NCI-H2196 treated with DMSO at 0.1 percent for 48 hours (cell line): ENCODE data around the gene SMURF2.
"Not testable (repeated sequence)": the region's sequence is repeated elsewhere in the genome, so short reads cannot be mapped to it uniquely, and the experiment has no call there.

Experiments
- DNase-seq: peaks from one replicate; lab custom pipeline; 2025; ENCODE audit not compliant: unreplicated experiment; lab: John Stamatoyannopoulos, UW

The SMURF2 gene

DNA sequence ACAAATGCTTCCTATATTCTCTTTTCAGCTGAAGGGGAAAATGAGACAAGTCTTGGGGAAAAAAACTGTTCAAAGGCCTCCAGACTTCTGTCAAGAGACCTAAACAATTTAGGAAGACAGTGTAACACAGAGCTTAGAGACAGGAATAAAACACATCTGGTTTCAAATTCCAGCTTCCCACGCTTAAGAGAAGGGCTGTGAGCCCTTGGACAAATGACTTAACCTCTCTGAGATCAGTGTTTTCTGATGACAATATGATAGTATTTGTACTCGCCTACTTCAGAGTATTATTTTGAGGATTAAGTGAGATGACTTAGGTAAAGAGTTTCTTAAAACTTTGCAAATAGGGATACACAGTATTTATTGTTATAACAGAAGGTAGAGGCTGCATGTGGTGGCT is 29.5 kb downstream of the SMURF2 start:
- no peak for DNase-seq

DNA sequence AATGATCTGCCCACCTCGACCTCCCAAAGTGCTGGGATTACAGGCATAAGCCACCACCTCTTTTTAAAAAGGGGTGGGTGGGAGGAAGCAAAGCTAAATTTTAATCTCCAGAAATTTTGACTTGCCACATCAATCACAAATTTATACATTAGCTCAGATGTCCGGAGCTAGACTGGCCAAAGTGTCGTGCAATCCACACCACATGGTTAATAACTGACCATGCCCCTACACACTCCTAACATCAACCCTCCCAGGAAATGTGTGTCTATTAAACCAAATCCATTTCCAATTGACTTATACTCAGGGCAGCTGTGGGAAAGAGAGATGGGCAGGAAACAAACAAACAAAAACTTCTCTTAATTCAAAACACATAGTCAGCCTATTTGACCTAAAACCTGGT is 29.9 kb downstream of the SMURF2 start:
- DNase-seq, result no peak

DNA sequence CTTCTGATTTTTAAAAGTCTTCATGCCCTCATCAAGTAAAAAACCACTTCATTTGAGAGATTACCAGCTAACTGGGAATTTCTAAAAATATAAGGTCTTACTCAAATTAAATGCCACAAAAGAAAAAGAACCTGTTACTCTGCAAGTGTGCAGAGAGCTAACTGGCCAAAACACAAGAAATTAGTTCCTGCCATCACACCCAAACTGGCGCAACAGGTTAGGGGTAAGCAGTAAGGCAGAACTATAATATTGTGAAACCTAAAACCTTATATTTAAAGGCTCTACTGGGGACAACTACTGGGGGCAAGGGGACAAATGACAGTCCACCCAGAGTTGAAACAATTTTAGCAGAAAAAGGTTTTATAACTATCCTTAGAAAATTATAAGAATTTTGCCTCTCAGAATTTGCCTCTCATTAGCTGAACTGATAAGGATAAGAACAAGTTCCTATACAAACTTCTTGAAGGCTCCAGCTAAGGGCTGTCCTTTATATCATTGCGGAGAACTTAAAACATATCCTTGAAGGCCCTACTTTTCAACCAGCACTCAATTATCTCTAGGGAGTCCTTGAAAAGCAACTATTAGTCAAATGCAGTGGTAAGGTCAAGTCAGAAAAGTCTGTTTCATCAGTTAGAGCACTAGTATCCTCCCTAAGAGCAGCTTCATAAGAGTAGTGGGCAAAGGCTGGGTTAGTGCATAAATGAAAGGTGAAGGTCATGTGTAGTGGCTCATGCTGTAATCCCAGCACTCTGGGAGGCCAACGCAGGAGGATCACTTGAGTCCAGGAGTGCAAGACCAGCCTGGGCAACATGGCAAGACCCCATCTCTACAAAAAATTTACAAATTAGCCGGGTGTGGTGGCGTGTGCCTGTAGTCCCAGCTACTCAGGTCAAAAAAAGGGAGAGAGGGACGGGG is 31.5 kb downstream of the SMURF2 start:
- no peak for DNase-seq

DNA sequence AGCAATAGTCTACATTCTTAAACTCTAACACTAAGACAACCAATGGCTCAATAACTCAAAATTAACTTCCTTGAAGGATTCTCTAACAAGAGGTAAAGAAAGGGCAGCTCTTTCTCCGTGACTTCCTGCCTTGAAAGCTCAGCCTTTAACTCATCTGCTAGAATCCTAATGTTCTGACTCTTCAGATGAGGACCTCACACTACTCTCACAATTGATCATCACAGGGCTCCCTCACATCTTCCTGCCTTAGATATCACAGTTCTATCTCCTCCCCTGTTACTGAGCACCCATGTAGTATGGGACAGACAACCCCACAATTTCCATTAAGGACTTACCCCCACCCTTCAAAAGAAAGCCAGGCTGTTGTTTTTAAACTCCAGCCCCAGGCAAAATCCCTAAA is 33.5 kb downstream of the SMURF2 start:
- no peak for DNase-seq

DNA sequence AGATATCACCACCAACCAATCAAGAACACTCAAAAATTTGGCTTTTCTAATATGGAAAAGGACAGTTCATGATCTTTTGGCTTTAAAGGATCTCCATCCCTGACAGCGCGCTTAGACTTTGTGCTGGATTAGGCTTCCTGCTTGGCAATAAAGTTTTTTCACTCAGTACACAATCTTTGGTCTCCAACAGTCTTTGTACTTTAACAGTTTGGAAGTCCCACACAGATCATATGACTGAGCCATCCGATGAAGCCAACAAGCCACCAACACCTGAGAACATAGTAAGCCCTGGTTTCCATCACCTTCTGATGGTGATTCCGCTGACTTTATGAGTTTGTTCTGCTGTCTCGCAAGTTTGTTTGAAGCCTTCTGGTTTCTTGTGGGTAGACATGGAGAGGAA is 34.3 kb downstream of the SMURF2 start:
- DNase-seq, result no peak

DNA sequence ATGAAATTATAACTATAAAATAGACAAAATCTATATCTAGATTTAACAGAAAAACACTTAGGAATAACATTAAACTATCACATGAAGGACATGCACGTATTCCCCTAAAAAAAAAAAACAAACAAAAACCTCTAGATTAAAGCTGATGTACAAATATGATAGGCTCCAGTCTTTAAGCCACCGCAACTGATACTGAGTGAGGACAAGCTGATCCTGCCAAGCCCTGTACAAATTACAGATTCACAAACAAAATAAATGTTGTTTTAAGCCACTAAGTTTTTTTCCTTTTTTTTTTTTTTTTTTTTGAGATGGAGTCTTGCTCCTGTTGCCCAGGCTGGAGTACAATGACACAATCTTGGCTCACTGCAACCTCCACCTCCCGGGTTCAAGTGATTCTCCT is 35.3 kb downstream of the SMURF2 start:
- no peak for DNase-seq

DNA sequence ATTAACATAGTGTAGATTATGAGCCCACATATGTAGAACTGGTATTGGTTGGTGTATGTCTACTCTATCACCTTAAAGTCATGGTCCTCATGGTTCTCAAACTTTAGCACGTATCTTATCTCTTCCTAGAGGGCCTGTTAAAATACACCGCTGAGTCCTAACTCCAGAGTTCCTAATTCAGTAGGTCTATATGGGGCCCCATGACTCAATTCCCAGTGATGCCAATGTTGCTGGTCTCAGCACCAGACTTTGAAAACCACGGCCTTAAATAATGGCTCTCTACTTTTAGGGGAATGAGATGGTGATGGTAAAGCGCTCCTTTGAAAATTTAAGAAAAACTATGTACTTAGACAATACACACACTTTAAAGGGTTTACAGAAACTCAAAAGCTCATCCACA is 36.6 kb downstream of the SMURF2 start:
- DNase-seq, result no peak

DNA sequence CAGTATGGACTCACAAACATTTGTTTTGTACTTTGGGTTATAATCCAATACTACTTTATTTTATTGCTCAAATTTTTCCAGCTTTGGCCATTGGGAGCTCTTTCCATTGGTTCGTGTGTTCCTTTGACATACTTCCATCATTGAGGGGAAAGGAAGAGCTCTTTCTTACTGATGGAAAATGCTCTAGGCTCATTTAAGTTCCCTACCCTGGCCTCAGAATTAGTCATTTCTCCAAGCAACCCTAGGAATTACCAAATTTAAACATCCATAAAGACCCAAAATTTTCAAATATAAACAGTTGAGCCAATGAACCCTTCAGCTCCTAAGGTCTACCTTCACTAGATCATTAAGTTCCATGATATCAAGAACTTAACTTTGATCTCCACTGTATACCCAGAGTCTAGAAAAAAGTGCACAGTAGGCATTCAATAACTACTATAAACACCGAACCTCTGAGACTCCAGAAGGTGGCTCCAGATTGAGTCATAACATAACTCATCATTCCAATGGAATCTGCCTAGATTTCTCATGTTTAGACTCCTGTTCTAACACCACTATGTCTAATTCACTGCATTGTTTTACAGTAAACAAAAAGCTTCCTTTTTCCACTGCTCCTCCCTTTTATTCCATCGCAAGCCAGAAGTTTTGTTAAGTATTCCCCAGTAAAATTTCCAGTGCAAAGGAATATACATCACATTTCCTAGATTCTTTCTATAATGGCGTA is 39.0 kb downstream of the SMURF2 start:
- DNase-seq, result no peak

DNA sequence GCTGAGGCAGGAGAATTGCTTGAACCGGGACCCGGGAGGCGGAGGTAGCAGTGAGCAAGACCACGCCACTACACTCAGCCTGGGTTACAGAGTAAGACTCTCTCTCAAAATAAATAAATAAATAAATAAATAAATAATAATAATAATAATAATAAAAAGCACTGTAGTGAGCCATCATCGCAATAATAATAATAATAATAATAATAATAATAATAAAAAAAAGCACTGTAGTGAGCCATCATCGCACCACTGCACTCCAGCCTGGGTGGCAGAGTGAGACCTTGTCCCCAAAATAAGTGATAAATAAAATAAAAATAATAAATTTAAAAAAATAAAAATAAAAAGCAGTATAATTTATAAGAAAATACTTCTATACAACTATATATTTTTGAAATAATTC is 40.3 kb downstream of the SMURF2 start:
- no peak for DNase-seq

DNA sequence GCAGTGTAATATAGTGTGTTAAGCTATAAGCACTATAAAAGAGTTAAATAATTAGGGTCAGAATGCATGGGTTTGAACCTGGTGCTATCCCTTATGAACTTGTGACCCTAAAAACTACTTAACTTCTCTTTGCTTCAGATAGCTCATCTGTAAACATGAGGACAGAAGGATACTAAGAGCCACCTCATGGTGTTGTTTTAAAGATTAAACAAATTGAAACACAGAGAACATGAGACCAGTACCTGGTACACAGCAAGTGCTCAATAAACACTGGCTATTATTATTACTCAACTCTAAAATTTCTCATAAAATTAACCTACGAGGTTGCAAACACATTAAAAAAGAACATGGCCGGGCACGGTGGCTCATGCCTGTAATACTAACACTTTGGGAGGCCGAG is 43.3 kb downstream of the SMURF2 start:
- DNase-seq, result no peak

DNA sequence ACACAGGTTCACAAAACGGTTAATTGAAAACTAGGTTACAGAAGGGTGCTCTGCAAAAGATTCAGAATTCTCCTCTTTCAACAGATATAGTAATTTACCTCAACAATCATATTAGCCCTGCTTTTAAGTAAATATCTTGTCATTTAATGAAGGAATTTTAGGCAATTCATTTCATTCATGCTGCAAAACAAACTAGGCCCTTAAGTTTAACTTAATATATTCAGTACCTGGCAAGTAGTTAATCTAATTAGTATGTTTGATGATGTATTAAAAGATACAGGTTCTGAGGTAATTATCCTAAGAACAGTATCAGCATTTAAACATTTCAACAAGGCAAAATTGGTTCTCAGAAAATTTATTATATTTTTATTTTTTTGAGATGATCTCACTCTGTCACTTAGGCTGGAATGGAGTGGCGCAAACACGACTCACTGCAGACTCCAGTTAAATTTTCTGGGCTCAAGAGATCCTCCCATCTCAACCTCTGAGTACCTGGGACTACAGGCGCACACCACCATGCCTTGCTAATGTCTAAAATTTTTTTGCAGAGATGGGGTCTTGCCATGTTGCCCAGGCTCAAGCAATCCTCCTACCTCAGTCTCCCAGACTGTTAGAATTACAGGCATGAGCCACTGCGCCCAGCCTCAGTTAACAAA is 44.9 kb downstream of the SMURF2 start:
- no peak for DNase-seq

DNA sequence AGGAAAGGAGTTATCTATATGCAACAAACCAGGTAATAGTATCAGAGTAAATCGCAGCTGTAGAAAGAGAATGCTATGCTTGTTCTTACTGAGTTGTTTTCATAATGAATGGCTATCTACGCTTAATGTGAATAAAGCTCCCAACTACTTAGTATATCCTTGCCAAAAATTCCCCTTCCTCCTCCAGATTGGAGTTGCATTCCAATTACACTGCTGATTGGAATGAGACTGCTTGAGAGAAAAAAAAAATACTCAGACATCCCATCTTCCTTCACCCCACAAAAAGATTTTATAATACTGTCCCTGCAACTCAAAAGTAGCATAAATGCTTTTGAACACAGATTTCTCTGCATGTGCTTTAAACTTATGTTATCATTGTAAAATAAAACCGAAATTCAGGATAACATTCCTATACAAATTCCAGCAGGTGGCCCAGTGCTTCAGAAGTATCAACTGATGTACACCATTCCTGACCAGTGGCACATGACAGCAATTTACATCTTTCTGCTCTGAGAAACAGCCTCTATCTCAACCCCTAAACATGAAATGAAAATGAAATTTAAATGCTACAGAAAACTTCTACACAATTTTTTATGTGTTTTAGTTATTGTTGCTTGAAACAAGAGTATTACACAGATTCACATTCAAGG is 47.0 kb downstream of the SMURF2 start:
- no peak for DNase-seq

DNA sequence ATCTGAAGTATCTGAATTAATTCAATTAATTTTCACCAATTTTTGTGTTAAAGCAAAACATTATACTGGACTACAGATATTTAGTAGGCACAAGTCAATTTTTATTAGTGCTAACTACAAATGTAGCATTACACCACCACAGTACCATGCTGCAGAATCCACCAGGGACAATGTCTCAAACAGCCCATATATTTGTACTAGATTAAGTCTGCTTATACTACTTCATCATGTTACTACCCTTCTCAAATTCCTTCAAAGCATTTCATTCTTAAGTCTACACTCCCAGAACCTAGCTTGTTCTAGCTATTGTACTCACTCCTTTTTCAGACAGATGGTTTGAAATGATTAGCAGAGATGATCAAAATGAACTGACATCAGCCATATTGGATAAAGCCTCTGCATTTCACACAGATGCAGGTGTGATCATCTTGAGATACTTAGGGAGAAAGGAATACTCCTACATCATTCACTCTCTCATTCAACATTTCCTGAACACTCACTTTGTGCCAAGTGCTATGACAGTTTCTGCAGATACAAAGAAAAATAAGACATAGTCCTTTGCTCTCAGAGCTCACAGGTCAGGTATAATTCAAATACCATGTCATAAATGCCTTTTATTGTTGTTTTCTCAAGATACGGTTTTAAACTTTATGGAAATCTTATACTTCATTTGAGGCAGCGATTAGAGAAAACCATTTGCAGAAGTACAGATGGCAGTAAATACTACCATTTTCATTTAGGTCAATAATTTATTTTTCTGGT is 47.7 kb downstream of the SMURF2 start:
- DNase-seq, result no peak

DNA sequence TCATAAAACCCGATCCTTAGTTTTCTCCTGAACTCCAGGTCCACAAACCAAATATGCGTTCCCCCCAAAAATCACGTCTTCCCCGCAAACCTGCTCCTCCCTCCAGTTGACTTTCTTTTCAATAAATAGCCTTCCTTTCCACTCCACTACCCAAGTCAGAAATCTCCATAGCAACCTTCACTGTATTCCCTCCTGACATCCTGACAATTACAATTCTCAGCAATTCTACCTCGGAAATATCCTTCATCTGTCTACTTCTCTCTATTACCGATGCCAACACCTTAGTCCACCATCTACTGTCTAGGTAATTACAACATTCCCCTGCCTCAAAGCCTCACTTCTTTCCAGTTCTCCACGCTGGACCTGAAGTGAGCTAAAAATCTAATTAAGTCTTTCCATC is 50.7 kb downstream of the SMURF2 start:
- DNase-seq, result no peak

DNA sequence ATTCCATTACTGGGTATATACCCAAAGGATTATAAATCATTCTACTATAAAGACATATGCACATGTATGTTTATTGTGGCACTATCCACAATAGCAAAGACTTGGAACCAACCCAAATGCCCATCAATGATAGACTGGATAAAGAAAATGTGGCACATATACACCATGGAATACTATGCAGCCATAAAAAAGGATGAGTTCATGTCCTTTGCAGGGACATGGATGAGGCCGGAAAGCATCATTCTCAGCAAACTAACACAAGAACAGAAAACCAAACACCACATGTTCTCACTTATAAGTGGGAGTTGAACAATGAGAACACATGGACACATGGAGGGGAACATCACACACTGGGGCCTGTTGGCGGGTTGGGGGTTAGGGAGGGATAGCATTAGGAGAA is 51.9 kb downstream of the SMURF2 start:
- DNase-seq, result not testable (repeated sequence)

DNA sequence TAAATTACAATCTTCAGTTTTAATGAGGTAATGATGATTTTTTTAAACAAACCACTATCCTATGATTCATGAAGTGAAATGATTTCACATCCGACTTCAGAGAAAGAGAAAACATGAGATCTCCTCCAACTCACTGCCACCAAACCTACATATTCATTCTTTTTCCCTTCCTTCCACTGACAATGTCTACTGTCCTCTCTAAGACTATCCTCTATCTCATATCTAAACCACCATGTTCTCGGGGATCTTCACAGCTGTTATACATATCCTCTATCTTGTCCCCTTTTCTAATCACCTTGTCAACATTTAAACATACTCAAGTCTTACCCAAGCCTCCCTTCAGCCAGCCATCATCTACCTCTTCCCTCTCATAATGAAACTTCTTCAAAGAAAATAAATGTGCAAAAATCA is 53.5 kb downstream of the SMURF2 start:
- no peak for DNase-seq

DNA sequence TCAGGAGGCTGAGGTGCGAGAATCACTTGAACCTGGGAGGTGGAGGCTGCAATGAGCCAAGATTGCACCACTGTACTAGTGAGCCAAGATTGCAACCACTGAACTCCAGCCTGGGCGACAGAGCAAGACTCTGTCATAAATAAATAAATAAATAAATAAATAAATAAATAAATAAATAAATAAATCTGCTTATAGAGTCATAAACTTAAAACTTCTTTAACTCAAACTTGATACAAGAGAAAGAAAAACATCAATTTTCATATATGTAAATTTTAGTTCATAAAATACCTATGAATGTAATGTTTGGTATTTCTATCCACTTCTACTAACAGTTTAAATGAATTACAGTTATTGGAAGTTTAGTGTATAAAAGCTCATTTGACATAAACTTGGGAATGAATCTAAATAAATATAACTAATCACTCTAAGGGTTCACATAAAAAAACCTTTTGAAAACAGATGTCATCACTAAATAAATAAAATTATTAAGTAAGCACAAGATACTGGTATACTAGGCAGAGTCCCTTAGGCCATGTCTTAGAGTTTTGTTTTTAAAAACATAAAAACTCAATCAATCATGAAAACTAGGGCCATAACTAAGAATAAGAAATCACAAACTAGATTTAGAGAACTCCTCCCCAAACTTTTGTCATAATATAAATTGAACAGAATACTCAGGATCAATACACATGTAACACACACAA is 54.1 kb downstream of the SMURF2 start:
- no peak for DNase-seq

DNA sequence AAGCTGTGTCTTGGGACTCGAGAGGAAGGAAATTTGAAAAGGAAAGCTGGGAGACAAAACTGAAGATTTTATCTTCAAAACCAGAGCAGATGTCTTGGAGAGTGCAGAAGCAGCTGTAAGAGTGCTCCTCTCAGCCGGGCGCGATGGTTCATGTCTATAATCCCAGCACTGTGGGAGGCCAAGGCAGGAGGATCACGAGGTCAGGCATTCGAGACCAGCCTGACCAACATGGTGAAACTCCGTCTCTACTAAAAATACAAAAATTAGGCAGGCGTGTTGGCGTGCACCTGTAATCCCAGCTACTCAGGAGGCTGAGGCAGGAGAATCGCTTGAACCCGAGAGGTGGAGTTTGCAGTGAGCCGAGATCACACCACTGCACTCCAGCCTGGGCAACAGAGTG is 57.6 kb downstream of the SMURF2 start:
- DNase-seq, result not testable (repeated sequence)

DNA sequence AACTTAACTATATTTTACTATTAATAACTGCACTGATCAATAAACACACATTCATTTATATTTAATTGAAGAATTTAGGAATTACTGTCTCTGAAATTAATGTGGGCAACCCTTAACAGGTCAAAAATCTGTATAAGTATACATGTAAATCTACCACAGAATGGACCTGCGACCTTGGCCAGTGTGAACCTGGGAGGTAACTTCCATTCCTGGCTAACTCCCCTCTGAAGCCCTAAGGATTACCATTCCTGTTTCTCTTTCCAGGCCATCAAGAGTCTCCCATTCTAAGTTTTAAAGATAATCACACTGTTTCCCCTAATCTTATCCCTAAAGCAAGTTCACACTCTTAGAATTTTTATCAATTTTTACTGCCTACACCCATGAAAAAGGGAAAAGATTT is 58.1 kb downstream of the SMURF2 start:
- no peak for DNase-seq

DNA sequence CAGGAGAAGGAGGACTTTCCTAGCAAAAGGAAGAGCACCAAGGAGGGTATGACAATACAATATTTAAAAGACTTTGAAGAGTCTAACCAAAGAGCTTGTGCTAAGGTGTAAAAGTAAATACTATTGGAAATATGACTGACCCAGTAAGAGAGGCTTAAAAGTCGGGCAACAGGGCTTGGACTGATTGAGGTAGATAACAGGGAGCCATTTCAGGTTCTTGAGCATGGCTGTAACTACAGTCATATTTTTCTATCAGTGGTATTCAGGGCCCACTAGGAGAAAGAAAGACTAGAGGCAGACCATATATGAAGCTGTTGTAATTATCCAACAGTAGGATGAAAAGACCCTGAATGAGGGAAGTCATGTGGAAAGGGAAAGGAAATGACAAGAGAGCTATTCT is 62.3 kb downstream of the SMURF2 start:
- DNase-seq, result no peak
